Hepatocyte (in vitro differentiated cells): ENCODE data around the gene NT5C2.

ENCODE experiments used
- CTCF ChIP-seq: fragments of 200-600 bp; sonication (generic); IDR thresholded peaks from 2 replicates; pipeline ENCODE4 v1.5.1; 2016; ENCODE audit warnings: antibody characterized with exemption, mild to moderate bottlenecking; ENCODE audit not compliant: poor library complexity
- EZH2phosphoT487 ChIP-seq: fragments of 200-600 bp; sonication (generic); IDR thresholded peaks from one replicate; pipeline ENCODE4 v1.6.1; 2018; ENCODE audit warnings: antibody characterized with exemption, mild to moderate bottlenecking, low read depth, moderate library complexity; ENCODE audit not compliant: unreplicated experiment, severe bottlenecking

GRCh38 chr10:103144041-103144440 lies 49.0 kb downstream of the NT5C2 start:
- TF ChIP-seq CTCF (no peak), EZH2phosphoT487 (no peak)
